CD4-positive, alpha-beta memory T cell (primary cell): Measurements from ENCODE around the gene MMRN2. TPM values are rescaled to one million over a fixed set of nuclear protein-coding genes. Genes with fewer than 3 reads are reported as not detected.
A peak's percentile ranks its signal among the peaks of the same experiment; 100 is the strongest.

Source experiments
- CTCF ChIA-PET: fragments of 350-600 bp; sonication (Branson Sonifier 250); formaldehyde crosslinking; loops from one replicate; lab custom pipeline; 2021; ENCODE audit warnings: inconsistent platforms; ENCODE audit not compliant: partially characterized antibody; lab: Charles Lee
- POLR2A ChIA-PET: fragments of 350-600 bp; sonication (Branson Sonifier 250); formaldehyde crosslinking; loops from one replicate; lab custom pipeline; 2021; ENCODE audit not compliant: partially characterized antibody; lab: Charles Lee
- DNase-seq, 5 donors: peaks; one replicate each; pipeline versions ENCODE4 v3.0.0 to v3.0.0-alpha.2; 2020 to 2022; ENCODE audit warnings: mixed read lengths in 1 of 5
- H3K27ac ChIP-seq: one replicate; pipeline ENCODE4 v1.7.0; 2013; ENCODE audit warnings: low read depth, low read length
- H3K27me3 ChIP-seq: 2 replicates; pipeline ENCODE4 v1.7.0; 2013; ENCODE audit warnings: mild to moderate bottlenecking, low read length, moderate library complexity; ENCODE audit not compliant: insufficient read depth
- H3K36me3 ChIP-seq: 2 replicates; pipeline ENCODE4 v1.7.0; 2013; ENCODE audit warnings: mild to moderate bottlenecking, low read length, moderate library complexity; ENCODE audit not compliant: insufficient read depth
- H3K4me1 ChIP-seq: 2 replicates; pipeline ENCODE4 v1.7.0; 2013; ENCODE audit warnings: mild to moderate bottlenecking, low read length, moderate library complexity; ENCODE audit not compliant: insufficient read depth
- H3K4me3 ChIP-seq, 2 donors: one replicate each; pipeline ENCODE4 v1.7.0; 2013; ENCODE audit warnings: low read length in 2 of 2, mild to moderate bottlenecking in 1 of 2
- H3K9me3 ChIP-seq, 2 donors: one replicate each; pipeline ENCODE4 v1.7.0; 2013; ENCODE audit warnings: low read length in 2 of 2, control low read depth in 1 of 2; ENCODE audit not compliant: control insufficient read depth in 1 of 2
- H3K27ac Mint-ChIP-seq, 7 donors: one replicate each; pipeline ENCODE4 v1.8.0; 2020 to 2021; ENCODE audit warnings: mixed read lengths in 7 of 7, mild to moderate bottlenecking in 6 of 7, inconsistent platforms in 3 of 7, moderate library complexity in 3 of 7
- H3K27me3 Mint-ChIP-seq, 2 donors: one replicate each; pipeline ENCODE4 v1.8.0; 2020 to 2021; ENCODE audit warnings: mixed read lengths in 2 of 2
- H3K36me3 Mint-ChIP-seq, 2 donors: one replicate each; pipeline ENCODE4 v1.8.0; 2020 to 2021; ENCODE audit warnings: mixed read lengths in 2 of 2, inconsistent platforms in 1 of 2, mild to moderate bottlenecking in 1 of 2
- H3K4me1 Mint-ChIP-seq, 4 donors: one replicate each; pipeline ENCODE4 v1.8.0; 2020 to 2021; ENCODE audit warnings: mixed read lengths in 4 of 4, mild to moderate bottlenecking in 1 of 4
- H3K4me3 Mint-ChIP-seq, 8 donors: one replicate each; pipeline ENCODE4 v1.8.0; 2020 to 2021; ENCODE audit warnings: mixed read lengths in 8 of 8, mild to moderate bottlenecking in 7 of 8, moderate library complexity in 6 of 8, inconsistent platforms in 3 of 8
- H3K9me3 Mint-ChIP-seq, 8 donors: one replicate each; pipeline ENCODE4 v1.8.0; 2020 to 2021; ENCODE audit warnings: mixed read lengths in 8 of 8, mild to moderate bottlenecking in 5 of 8, inconsistent platforms in 3 of 8, moderate library complexity in 1 of 8
- intact Hi-C: fragments of 100-400 bp; cut with micrococcal nuclease; formaldehyde crosslinking; loops from one replicate; pipeline ENCODE4 v1.15.1; 2023
- polyA plus RNA-seq, 2 donors: library from polyadenylated mRNA; unstranded; fragments of 300-500 nt; fragmentation: Illumina TruSeq; gene quantifications; one replicate each; pipeline ENCODE4 v1.2.3, GENCODE V29; 2021
- total RNA-seq, 2 experiments: library from RNA; stranded (reverse); gene quantifications; one replicate each; pipeline ENCODE4 v1.2.3, GENCODE V29; 2021

MMRN2 gene
- total and polyA plus RNA-seq, 4 experiments from 2014 or later, result 0.15 to 0.20 TPM; not detected in 2

DNA sequence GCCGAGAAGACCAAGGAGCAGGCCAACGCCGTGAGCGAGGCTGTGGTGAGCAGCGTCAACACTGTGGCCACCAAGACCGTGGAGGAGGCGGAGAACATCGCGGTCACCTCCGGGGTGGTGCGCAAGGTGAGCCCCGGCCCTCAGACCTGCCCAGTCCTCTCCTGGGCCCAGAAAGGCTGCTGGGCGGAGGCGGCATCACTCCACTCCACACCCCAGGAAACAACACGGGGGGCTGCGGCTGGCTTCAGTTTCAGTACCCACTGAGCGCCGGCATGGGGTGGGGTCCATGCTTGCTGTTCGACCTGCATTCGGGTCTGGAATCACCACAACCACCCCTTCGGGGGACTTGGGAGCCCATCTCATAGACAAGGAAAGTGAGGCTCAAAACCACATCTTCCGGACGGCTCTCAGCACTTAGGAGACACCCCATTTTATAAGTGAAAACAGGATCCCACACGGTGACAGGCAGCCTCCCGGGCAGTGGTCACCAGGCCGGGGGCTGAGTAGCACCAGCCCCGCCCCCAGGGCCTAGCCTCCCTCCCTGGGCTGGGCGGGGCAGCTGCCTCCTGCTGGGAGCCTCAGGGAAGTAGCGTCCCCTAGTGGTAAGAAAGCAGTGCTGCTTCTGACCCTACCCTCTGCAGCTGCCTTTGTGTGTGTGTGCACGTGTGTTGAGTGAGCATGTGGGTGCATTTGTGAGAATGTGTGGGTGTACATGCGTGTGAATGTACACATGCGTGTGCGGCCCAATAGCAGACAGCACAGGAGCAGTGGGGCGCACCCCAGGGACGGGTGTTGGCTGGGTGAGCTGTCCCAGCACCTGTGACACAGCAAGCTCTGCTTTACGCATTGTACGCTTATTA is 2.8 kb upstream of the MMRN2 start:
- H3K4me3 ChIP-seq, result no peak overlapping the region
- Mint-ChIP-seq H3K27me3 (no peaks in the 10 kb centered on the region), H3K9me3 (no peaks in the 10 kb centered on the region), H3K4me1 (peaks cover 4 to 5% (median 5%) of the 10 kb centered on the region in 4 donors), H3K27ac (peak overlapping the region in 1 of 7 donors; percentile 72), H3K4me3 (no peak overlapping the region), H3K36me3 (no peaks in the 10 kb centered on the region)
- intact Hi-C loops, result loop anchor here (1.0 kb wide), 1 partner anchor 21 kb away; no protein-coding TSS in a partner anchor
- POLR2A ChIA-PET, result interaction anchor here (0.8 to 1.5 kb wide), 5 partner anchors 9 to 249 kb away, joined by 3 to 4 read pairs (median 3); no protein-coding TSS in a partner anchor
- no peak overlapping the region for H3K27ac ChIP-seq
- H3K9me3 ChIP-seq, result no peaks in the 10 kb centered on the region
- no peaks in the 10 kb centered on the region for H3K27me3 ChIP-seq
- CTCF ChIA-PET, result interaction anchor here (1.0 to 2.6 kb wide), 5 partner anchors 9 to 639 kb away, joined by 3 to 32 read pairs (median 4); no protein-coding TSS in a partner anchor
- no peaks in the 10 kb centered on the region for H3K36me3 ChIP-seq
- DNase-seq, result peak in 4 of 5 donors; percentile 42 to 57 (median 52)
- peaks cover 4% of the 10 kb centered on the region for H3K4me1 ChIP-seq

DNA sequence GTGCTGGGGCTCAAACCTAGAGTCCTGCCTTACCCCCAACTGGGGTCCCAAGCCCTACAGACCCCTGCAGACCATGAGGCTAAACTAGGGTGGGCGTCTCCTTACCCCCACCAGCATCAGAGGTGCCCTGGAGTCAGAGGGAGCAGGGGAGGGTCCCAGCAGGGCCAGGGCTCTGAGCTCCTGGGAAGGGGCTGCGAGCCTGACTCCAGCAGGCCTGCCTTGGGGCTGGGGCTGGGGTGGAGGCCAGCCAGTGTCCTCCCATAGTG is 2.3 kb upstream of the MMRN2 start:
- Histone ChIP-seq H3K4me1 (peaks cover 4% of the 10 kb centered on the region), H3K9me3 (no peaks in the 10 kb centered on the region), H3K27ac (no peak overlapping the region), H3K36me3 (no peaks in the 10 kb centered on the region), H3K27me3 (no peaks in the 10 kb centered on the region), H3K4me3 (no peak overlapping the region)
- Mint-ChIP-seq H3K4me3 (no peak overlapping the region), H3K27me3 (no peaks in the 10 kb centered on the region), H3K4me1 (peaks cover 4 to 5% (median 4%) of the 10 kb centered on the region in 4 donors), H3K27ac (no peak overlapping the region), H3K36me3 (no peaks in the 10 kb centered on the region), H3K9me3 (no peaks in the 10 kb centered on the region)
- intact Hi-C loops, result loop anchor here (1.0 kb wide), 1 partner anchor 20 kb away; no protein-coding TSS in a partner anchor
- DNase-seq, result no peak
- CTCF ChIA-PET, result interaction anchor here (1.4 to 2.6 kb wide), 2 partner anchors 10 to 20 kb away, joined by 4 to 32 read pairs; no protein-coding TSS in a partner anchor
- POLR2A ChIA-PET, result interaction anchor here (0.8 to 1.1 kb wide), 2 partner anchors 9 to 11 kb away, joined by 3 read pairs; no protein-coding TSS in a partner anchor

DNA sequence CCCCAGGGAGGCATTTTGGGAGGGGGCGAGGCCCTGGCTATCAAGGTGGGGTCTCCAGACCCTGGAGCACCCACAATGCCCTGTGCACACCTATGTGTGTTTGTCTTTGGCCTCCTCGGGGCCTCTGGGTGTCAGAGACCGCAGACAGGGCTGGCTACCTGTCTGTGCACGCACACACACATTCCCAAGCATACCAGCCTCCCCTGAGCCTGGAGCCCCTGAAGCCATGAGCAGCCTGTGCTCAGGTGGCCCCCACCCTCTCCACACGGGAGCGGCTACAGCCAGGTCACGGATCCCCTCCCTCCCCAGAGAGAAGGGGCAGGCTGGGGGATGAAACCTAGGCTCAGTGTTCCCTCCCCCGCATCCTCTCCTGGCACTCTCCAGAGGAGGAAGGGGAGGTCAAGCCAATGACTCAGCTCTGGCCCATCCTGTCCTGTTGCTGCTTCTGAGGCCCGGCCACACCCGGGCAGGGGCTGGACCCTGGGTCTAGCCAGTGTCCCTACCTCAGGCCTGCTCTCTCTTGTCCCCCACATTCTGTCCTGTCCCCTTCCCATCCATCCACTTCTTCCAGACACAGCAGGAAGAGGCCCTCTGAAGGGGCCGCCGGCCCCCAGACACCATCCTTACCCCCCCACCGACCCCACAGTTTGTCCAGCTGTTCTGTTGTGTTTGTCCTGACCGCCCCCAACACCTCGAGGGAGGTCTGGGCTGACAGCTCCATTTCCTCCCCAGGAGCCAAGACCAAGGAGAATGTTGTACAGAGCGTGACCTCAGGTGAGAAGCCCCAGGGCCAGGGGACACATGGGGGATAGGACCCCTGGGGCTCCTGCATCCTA is 1.7 kb upstream of the MMRN2 start:
- POLR2A ChIA-PET, result interaction anchor here (1.1 kb wide), 1 partner anchor 9 kb away, joined by 3 read pairs; no protein-coding TSS in a partner anchor
- no peak overlapping the region for H3K27ac Mint-ChIP-seq
- DNase-seq, result no peak

DNA sequence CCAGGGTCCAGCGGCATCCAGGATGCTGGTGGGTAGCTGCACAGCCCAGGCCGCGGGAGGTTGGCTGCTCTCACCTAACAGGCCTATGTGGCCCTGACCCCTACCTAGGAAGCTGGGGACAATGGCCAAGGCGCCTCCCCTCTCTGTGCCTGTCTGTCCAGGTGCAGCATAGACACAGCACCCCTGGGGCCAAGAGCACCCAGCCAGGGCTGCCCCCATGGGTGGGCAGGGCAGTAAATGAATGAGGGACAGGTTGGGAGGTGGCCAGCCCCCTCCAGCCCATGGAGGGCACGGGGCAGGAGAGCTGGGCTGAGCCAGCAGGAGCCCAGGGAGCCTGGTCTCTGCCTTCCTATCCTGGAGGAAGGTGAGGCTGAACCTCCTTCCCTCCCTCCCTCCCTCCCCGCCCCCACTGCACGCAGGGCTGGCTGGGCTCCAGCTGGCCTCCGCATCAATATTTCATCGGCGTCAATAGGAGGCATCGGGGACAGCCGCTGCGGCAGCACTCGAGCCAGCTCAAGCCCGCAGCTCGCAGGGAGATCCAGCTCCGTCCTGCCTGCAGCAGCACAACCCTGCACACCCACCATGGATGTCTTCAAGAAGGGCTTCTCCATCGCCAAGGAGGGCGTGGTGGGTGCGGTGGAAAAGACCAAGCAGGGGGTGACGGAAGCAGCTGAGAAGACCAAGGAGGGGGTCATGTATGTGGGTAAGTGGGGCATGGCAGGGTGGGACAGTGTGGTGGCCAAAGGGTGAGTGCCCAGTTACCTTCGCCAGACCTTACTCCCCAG is 893 bp upstream of the MMRN2 start, which contains the start of gene SNCG:
TSS of gene SNCG (plus strand) at position 484 of the 785 bp plus-strand sequence. CDS start at position 583, 99 bp downstream.
- Histone ChIP-seq H3K4me3 (no peak within 1 kb of the TSS), H3K4me1 (peaks cover 4% of the 10 kb centered on the region), H3K27me3 (no peaks in the 10 kb centered on the region), H3K27ac (no peak within 1 kb of the TSS), H3K36me3 (no peaks in the 10 kb centered on the region), H3K9me3 (no peaks in the 10 kb centered on the region)
- H3K4me3 Mint-ChIP-seq, result no peak within 1 kb of the TSS
- intact Hi-C loops, result no loop called here
- no peaks in the 10 kb centered on the region for H3K27me3 Mint-ChIP-seq
- H3K27ac Mint-ChIP-seq, result no peak within 1 kb of the TSS
- no peak for DNase-seq
- H3K9me3 Mint-ChIP-seq, result peaks cover 0 to 4% (median 2%) of the 10 kb centered on the region in 8 donors
- POLR2A ChIA-PET, result interaction anchor here (1.1 kb wide), 1 partner anchor 8 kb away, joined by 3 read pairs; no protein-coding TSS in a partner anchor
- H3K4me1 Mint-ChIP-seq, result peaks cover 4 to 5% (median 4%) of the 10 kb centered on the region in 4 donors
- H3K36me3 Mint-ChIP-seq, result no peaks in the 10 kb centered on the region
- CTCF ChIA-PET, result no interaction called here

More for the DNA sequence above, 1.7 kb upstream of the MMRN2 start:
- H3K27ac ChIP-seq, result no peak overlapping the region
- CTCF ChIA-PET, result interaction anchor here (2.6 kb wide), 1 partner anchor 20 kb away, joined by 32 read pairs; no protein-coding TSS in a partner anchor
- H3K4me3 Mint-ChIP-seq, result no peak overlapping the region
- intact Hi-C loops, result no loop called here
- no peaks in the 10 kb centered on the region for H3K9me3 Mint-ChIP-seq
- no peaks in the 10 kb centered on the region for H3K27me3 ChIP-seq
- H3K27me3 Mint-ChIP-seq, result no peaks in the 10 kb centered on the region
- H3K4me1 Mint-ChIP-seq, result peaks cover 4 to 5% (median 4%) of the 10 kb centered on the region in 4 donors
- H3K36me3 ChIP-seq, result no peaks in the 10 kb centered on the region
- peaks cover 4% of the 10 kb centered on the region for H3K4me1 ChIP-seq
- H3K36me3 Mint-ChIP-seq, result no peaks in the 10 kb centered on the region
- H3K9me3 ChIP-seq, result no peaks in the 10 kb centered on the region
- no peak overlapping the region for H3K4me3 ChIP-seq

DNA sequence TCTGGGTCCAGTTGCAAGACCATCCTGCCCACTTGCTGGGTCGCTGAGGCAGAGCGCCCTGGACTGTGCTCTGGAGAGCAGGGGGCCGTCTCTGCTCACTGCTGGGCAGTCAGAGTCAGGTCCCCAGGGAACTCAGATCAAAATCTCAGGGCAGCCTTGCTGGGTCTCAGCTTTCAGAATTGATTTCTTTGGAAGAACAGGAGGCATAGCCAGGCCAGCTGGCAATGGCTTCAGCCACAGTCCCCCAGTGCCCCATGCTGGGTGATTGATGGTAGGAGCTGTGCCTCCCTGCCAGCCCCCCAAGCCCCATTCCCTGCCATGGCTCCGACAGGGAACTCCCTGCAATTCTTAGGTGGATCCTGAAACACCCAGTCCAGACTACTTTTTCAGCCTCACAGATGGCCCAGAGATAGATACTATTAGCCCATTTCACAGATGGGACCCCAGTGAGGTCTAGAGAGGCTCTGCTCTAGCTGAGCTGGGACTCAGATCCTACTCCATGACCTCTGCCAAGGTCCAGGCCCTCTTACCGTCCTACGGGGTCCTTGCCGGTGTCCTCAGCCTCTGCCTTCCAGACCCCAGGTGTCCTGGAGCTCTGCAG is 467 bp downstream of the MMRN2 start:
- H3K27me3 ChIP-seq, result no peaks in the 10 kb centered on the region
- no peak overlapping the region for H3K4me3 ChIP-seq
- peaks cover 4% of the 10 kb centered on the region for H3K4me1 ChIP-seq
- Mint-ChIP-seq H3K27ac (no peak overlapping the region), H3K27me3 (no peaks in the 10 kb centered on the region), H3K9me3 (peaks cover 0 to 16% (median 12%) of the 10 kb centered on the region in 8 donors), H3K36me3 (peaks cover 0 to 5% of the 10 kb centered on the region in 2 donors), H3K4me1 (peaks cover 4 to 6% (median 5%) of the 10 kb centered on the region in 4 donors), H3K4me3 (no peak overlapping the region)
- H3K36me3 ChIP-seq, result no peaks in the 10 kb centered on the region
- intact Hi-C loops, result no loop called here
- CTCF ChIA-PET, result interaction anchor here (1.0 to 1.4 kb wide), 3 partner anchors 9 to 18 kb away, joined by 3 to 7 read pairs (median 4); no protein-coding TSS in a partner anchor
- no peak for DNase-seq
- POLR2A ChIA-PET, result interaction anchor here (0.5 to 2.1 kb wide), 2 partner anchors 14 to 18 kb away, joined by 4 to 6 read pairs; no protein-coding TSS in a partner anchor
- no peak overlapping the region for H3K27ac ChIP-seq
- H3K9me3 ChIP-seq, result no peaks in the 10 kb centered on the region
